Fibroblast of lung (primary cell): Measurements from ENCODE around the gene FYN. TPM values are rescaled to one million over a fixed set of nuclear protein-coding genes. Genes with fewer than 3 reads are reported as not detected.

Source experiments
- DNase-seq, 2 donors: peaks; one replicate each; pipeline versions ENCODE4 v3.0.0 to v3.0.0-alpha.2; 2010; ENCODE audit warnings: low read depth in 2 of 2
- H2AFZ ChIP-seq: 2 replicates; pipeline ENCODE4 v1.5.1; 2012; ENCODE audit warnings: low read length, control low read depth, inconsistent platforms
- H3K27ac ChIP-seq: 2 replicates; pipeline ENCODE4 v1.5.1; 2011; ENCODE audit warnings: low read length, control low read depth; ENCODE audit not compliant: insufficient read depth
- H3K27me3 ChIP-seq: 2 replicates; pipeline ENCODE4 v1.5.1; 2011; ENCODE audit warnings: mild to moderate bottlenecking, low read length; ENCODE audit not compliant: control insufficient read depth, insufficient read depth
- H3K36me3 ChIP-seq: 2 replicates; pipeline ENCODE4 v1.5.1; 2011; ENCODE audit warnings: low read length; ENCODE audit not compliant: control insufficient read depth, insufficient read depth
- H3K4me1 ChIP-seq: 2 replicates; pipeline ENCODE4 v1.5.1; 2011; ENCODE audit warnings: low read length; ENCODE audit not compliant: control insufficient read depth, insufficient read depth; ENCODE audit errors: extremely low read depth
- H3K4me2 ChIP-seq: 2 replicates; pipeline ENCODE4 v1.5.1; 2011; ENCODE audit warnings: low read length, control low read depth; ENCODE audit not compliant: insufficient read depth; ENCODE audit errors: extremely low read depth
- H3K4me3 ChIP-seq, 4 experiments: fragments of 200-600 bp in 1 of 4; sonication (generic) in 1 of 4; replicated peaks in 1 of 4; 2 replicates each; pipeline ENCODE4 v1.5.1; 2011 to 2016; ENCODE audit warnings: low read length in 4 of 4, low read depth in 3 of 4, mild to moderate bottlenecking in 3 of 4, control low read depth in 2 of 4, inconsistent platforms in 1 of 4, mixed read lengths in 1 of 4; ENCODE audit not compliant: insufficient read depth in 1 of 4; ENCODE audit errors: control extremely low read depth in 1 of 4
- H3K79me2 ChIP-seq: 2 replicates; pipeline ENCODE4 v1.5.1; 2012; ENCODE audit warnings: mild to moderate bottlenecking, low read length, inconsistent platforms; ENCODE audit not compliant: control insufficient read depth, insufficient read depth
- H3K9ac ChIP-seq: 2 replicates; pipeline ENCODE4 v1.5.1; 2011; ENCODE audit warnings: mild to moderate bottlenecking, low read length, control low read depth; ENCODE audit not compliant: insufficient read depth
- H3K9me3 ChIP-seq: 2 replicates; pipeline ENCODE4 v1.5.1; 2012; ENCODE audit warnings: low read depth, low read length; ENCODE audit not compliant: control insufficient read depth, insufficient read depth
- H4K20me1 ChIP-seq: 2 replicates; pipeline ENCODE4 v1.5.1; 2011; ENCODE audit warnings: low read length; ENCODE audit not compliant: control insufficient read depth, insufficient read depth; ENCODE audit errors: extremely low read depth
- CTCF ChIP-seq, 2 donors: IDR thresholded peaks in 1 of 2; conservative IDR thresholded peaks in 1 of 2; 1 replicate in 1 of 2; 2 replicates in 1 of 2; pipeline ENCODE4 v1.5.1; 2011 to 2012; ENCODE audit warnings: low read length in 2 of 2, control low read depth in 1 of 2, inconsistent platforms in 1 of 2, low read depth in 1 of 2, mild to moderate bottlenecking in 1 of 2
- EZH2 ChIP-seq: IDR thresholded peaks from 2 replicates; pipeline ENCODE4 v1.5.1; 2012; ENCODE audit warnings: low read length, control low read depth, mild to moderate bottlenecking; ENCODE audit errors: missing control alignments
- polyA plus RNA-seq, 2 donors: library from polyadenylated mRNA; depleted of rRNA in 1 of 2; stranded (reverse) in 1 of 2; unstranded in 1 of 2; fragments of >200 nt; gene quantifications; 2 replicates each; pipeline ENCODE4 v1.2.1, GENCODE V29; 2011 to 2012; ENCODE audit warnings: missing spikeins in 1 of 2
- total RNA-seq: library from RNA; depleted of rRNA; stranded (reverse); fragments of >200 nt; gene quantifications from 2 replicates; pipeline ENCODE4 v1.2.1, GENCODE V29; 2014

Gene FYN
- total and polyA plus RNA-seq, 2 donors (not counting 1 experiment from before 2014, with no cell fraction given), result 64.7 TPM

GRCh38 chr6:111793711-111794111, 79.5 kb downstream of the FYN start:
- Histone ChIP-seq H3K9ac (no peak overlapping the region), H3K4me3 (no peak overlapping the region), H4K20me1 (no peaks in the 10 kb centered on the region), H3K36me3 (no peaks in the 10 kb centered on the region), H3K27ac (no peak overlapping the region), H3K4me2 (no peak overlapping the region), H2AFZ (no peak overlapping the region), H3K9me3 (no peaks in the 10 kb centered on the region), H3K4me1 (peaks cover 7% of the 10 kb centered on the region), H3K27me3 (no peaks in the 10 kb centered on the region), H3K79me2 (no peaks in the 10 kb centered on the region)
- TF ChIP-seq CTCF (conservative IDR thresholded peaks at IDR 0.05 in 1 of 2, IDR thresholded peaks at IDR 0.05 in 1 of 2; ENCODE audit: low read depth in 1 of 2, low read length in 2 of 2) (no peak), EZH2 (no peak)
- no peak for DNase-seq

DNA sequence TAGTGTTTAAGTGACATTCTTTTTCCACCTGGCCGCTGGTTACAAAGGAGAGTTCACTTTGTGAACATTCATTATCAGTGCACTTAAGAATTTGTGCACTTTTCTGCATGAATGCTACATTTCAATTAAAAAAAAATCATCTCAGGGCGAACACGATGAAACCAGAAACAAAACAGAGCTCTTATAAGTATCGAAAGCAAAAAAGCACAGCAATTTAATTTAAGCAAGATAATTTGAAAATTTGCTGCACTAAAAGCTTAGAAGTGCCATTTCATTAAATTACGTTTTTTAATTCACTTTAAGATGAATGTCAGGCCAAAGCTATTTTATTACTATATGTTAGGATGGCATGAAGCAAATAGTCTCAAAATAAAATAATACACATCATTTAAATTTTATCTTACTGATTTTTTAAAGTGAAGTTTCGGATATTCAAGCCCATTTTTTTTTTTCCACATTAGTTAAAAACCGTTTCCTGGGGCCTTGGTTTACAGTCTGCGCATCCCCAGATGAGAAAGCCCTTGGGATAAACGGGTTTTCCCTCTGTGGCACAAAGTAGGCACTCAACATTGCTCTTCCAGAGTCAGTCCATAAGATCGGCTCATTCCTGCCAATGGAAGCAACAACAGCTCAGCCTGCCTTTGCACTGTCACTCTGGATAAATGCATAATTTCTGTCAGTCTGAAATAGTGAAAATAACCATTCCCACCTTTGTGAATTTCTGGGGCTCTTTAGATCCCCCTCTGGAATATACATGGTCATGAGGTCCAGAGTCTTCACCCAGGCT, 80.1 kb downstream of the FYN start:
- Histone ChIP-seq H4K20me1 (no peaks in the 10 kb centered on the region), H3K79me2 (no peaks in the 10 kb centered on the region), H3K4me2 (no peak overlapping the region), H3K27me3 (no peaks in the 10 kb centered on the region), H3K9ac (no peak overlapping the region), H3K4me3 (no peak overlapping the region), H3K4me1 (peaks cover 5% of the 10 kb centered on the region), H3K9me3 (no peaks in the 10 kb centered on the region), H2AFZ (no peak overlapping the region), H3K36me3 (no peaks in the 10 kb centered on the region), H3K27ac (no peak overlapping the region)
- no peak for DNase-seq
- no peak for TF ChIP-seq CTCF (conservative IDR thresholded peaks at IDR 0.05 in 1 of 2, IDR thresholded peaks at IDR 0.05 in 1 of 2; ENCODE audit: low read depth in 1 of 2, low read length in 2 of 2)

DNA sequence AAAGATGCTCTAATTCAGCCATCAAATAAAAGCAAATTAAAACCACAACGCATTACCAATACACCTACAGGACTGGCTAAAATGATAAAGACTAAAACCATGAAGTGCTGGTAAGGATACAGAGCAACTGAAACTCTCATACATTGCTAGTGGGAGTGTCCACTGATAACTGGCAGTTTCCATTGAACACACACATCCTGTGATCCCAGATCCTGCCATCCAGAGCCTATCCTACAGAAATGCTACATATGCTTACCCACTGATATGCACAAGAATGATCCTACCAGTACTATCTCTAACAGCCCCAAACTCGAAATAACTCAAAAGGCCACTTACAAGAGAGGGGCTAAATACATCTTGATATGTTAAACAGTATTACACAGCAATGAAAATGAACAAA, 81.0 kb downstream of the FYN start:
- Histone ChIP-seq H3K27ac (no peak overlapping the region), H3K9ac (no peak overlapping the region), H3K36me3 (no peaks in the 10 kb centered on the region), H3K4me1 (peaks cover 5% of the 10 kb centered on the region), H3K79me2 (no peaks in the 10 kb centered on the region), H2AFZ (no peak overlapping the region), H3K4me3 (no peak overlapping the region), H3K4me2 (no peak overlapping the region), H4K20me1 (no peaks in the 10 kb centered on the region), H3K9me3 (no peaks in the 10 kb centered on the region), H3K27me3 (no peaks in the 10 kb centered on the region)
- DNase-seq, result no peak
- TF ChIP-seq EZH2, result no peak
- TF ChIP-seq CTCF (conservative IDR thresholded peaks at IDR 0.05 in 1 of 2, IDR thresholded peaks at IDR 0.05 in 1 of 2; ENCODE audit: low read depth in 1 of 2, low read length in 2 of 2), result no peak
